Spleen (tissue), 7 donors: Measurements from ENCODE around the gene FAM72B.
"Not testable (repeated sequence)": the region's sequence is repeated elsewhere in the genome, so short reads cannot be mapped to it uniquely, and the experiment has no call there.

ENCODE experiments used
- POLR2AphosphoS5 ChIP-seq, 3 donors: sonication (generic); formaldehyde crosslinking; IDR thresholded peaks; one replicate each; pipeline ENCODE4 v1.5.1; 2017; ENCODE audit warnings: antibody characterized with exemption in 3 of 3
- TF ChIP-seq, protein P1 (sequence below), 11 experiments: fragments of 200-600 bp in 7 of 11; fragments of 450-650 bp in 4 of 11; sonication (generic) in 4 of 11; IDR thresholded peaks in 8 of 11; conservative IDR thresholded peaks in 3 of 11; 1 replicate in 7 of 11; 2 replicates in 4 of 11; pipeline versions ENCODE4 v1.4.0 to v1.8.0; 2016 to 2021; ENCODE audit warnings: antibody characterized with exemption in 11 of 11, inconsistent platforms in 4 of 11, mild to moderate bottlenecking in 1 of 11
- donor health status: DM: no; HTN: no; CAD: no; lungs with moderate emphysema.
- donor health status: DM: no; HTN: no; CAD: no.
- donor health status: DM: no; HTN: no; CAD: no.

DNA sequence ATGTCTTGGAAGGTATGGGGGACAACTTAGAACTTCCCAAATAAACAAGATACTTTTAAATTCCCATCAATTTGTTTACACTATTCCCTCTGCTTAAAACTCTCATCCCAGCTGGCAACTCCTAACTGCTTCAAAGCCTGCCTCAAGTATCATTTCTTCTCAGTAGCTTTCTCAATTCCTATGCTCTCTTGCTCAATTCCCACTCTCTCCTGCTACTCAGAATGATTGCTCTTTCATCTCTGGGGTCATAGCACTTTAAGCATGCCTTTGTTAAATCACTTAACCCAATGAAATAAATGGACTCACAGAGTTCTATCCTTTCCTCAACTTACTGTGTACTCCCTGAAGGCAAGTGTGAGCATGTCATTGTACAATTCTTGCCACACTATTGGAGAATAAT is 18.8 kb downstream of the FAM72B start:
- TF ChIP-seq, protein P1, sequence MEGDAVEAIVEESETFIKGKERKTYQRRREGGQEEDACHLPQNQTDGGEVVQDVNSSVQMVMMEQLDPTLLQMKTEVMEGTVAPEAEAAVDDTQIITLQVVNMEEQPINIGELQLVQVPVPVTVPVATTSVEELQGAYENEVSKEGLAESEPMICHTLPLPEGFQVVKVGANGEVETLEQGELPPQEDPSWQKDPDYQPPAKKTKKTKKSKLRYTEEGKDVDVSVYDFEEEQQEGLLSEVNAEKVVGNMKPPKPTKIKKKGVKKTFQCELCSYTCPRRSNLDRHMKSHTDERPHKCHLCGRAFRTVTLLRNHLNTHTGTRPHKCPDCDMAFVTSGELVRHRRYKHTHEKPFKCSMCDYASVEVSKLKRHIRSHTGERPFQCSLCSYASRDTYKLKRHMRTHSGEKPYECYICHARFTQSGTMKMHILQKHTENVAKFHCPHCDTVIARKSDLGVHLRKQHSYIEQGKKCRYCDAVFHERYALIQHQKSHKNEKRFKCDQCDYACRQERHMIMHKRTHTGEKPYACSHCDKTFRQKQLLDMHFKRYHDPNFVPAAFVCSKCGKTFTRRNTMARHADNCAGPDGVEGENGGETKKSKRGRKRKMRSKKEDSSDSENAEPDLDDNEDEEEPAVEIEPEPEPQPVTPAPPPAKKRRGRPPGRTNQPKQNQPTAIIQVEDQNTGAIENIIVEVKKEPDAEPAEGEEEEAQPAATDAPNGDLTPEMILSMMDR (IDR thresholded peaks at IDR 0.05 in 8 of 11, conservative IDR thresholded peaks at IDR 0.05 in 3 of 11) = not testable (repeated sequence)
- not testable (repeated sequence) for TF ChIP-seq POLR2AphosphoS5 (IDR thresholded peaks at IDR 0.05)
